Heart left ventricle (tissue), 13 donors: Measurements from ENCODE around the gene KLHL8.

Experiments used
- POLR2A ChIP-seq, 2 donors: fragments of 450-650 bp; IDR thresholded peaks; one replicate each; pipeline ENCODE4 v1.6.1; 2017; ENCODE audit warnings: antibody characterized with exemption in 2 of 2, mild to moderate bottlenecking in 2 of 2, moderate library complexity in 2 of 2
- TF ChIP-seq, protein P1 (sequence below), 12 donors: fragments of 200-600 bp; sonication (generic) in 4 of 12; IDR thresholded peaks; one replicate each; pipeline versions ENCODE4 v1.5.0 to v1.8.0; 2018 to 2022; ENCODE audit warnings: antibody characterized with exemption in 12 of 12, mild to moderate bottlenecking in 5 of 12
- donor health status: ischemic (EF 13 %, LVEDD 7.1; RV severe dilation, severe dysfunction).
- donor health status: DM: no; HTN: yes; CAD: no.
- donor health status: DM: no; HTN: no; CAD: no.
- donor health status: ischemic (EF 25% LVEDD 6.9; RV normal size, moderate dysfunction).
- donor health status: ischemic (EF 25% LVEDD 5.7; RV mildly dilated, moderate dysfunction).
- donor health status: ischemic (EF 35%, LVEDD 5.7; RV mildly dilated, moderate dysfunction).
- donor health status: nonischemic (EF 11% LVEDD 7.7; RV severe dilation, severe dysfunction).
- donor health status: DM: yes; HTN: yes; CAD: no.
- donor health status: PGD.
- donor health status: ischemic (EF 29% LVEDD 5.4; RV normal size, mild dysfunction).
- donor health status: nonischemic (EF 23%, LVEDD 6.1; RV moderate dilation, normal function).

- TF ChIP-seq, protein P1, sequence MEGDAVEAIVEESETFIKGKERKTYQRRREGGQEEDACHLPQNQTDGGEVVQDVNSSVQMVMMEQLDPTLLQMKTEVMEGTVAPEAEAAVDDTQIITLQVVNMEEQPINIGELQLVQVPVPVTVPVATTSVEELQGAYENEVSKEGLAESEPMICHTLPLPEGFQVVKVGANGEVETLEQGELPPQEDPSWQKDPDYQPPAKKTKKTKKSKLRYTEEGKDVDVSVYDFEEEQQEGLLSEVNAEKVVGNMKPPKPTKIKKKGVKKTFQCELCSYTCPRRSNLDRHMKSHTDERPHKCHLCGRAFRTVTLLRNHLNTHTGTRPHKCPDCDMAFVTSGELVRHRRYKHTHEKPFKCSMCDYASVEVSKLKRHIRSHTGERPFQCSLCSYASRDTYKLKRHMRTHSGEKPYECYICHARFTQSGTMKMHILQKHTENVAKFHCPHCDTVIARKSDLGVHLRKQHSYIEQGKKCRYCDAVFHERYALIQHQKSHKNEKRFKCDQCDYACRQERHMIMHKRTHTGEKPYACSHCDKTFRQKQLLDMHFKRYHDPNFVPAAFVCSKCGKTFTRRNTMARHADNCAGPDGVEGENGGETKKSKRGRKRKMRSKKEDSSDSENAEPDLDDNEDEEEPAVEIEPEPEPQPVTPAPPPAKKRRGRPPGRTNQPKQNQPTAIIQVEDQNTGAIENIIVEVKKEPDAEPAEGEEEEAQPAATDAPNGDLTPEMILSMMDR (IDR thresholded peaks at IDR 0.05): no peak
- no peak for TF ChIP-seq POLR2A (IDR thresholded peaks at IDR 0.05)
These were observed 87.2 kb downstream of the KLHL8 start for GRCh38 chr4:87133183-87133582.
